ENCODE measurements around the gene SLC44A4. TPM values are rescaled to one million over a fixed set of nuclear protein-coding genes. Genes with fewer than 3 reads are reported as not detected.

The SLC44A4 gene
- total RNA-seq, 1 donor from 2014 or later, result 0.11 TPM

Other genes starting within 250 kb of the SLC44A4 start
- 271 and 307 TPM in 2 replicates for gene BAG6, start 226.3 kb downstream of the SLC44A4 start, total RNA-seq
- gene APOM, start 223.1 kb downstream of the SLC44A4 start, total RNA-seq, result 2.9 and 4.2 TPM in 2 replicates
- 20.6 and 24.0 TPM in 2 replicates for gene C6orf47, start 218.2 kb downstream of the SLC44A4 start, total RNA-seq
- gene GPANK1, start 214.0 kb downstream of the SLC44A4 start, total RNA-seq, result 8.6 and 12.9 TPM in 2 replicates
- gene CSNK2B, start 212.9 kb downstream of the SLC44A4 start, total RNA-seq, result 211 and 248 TPM in 2 replicates
- 2.9 and 4.0 TPM in 2 replicates for gene LY6G5B, start 209.0 kb downstream of the SLC44A4 start, total RNA-seq
- gene LY6G5C, start 197.9 kb downstream of the SLC44A4 start, total RNA-seq, result 2.7 and 3.4 TPM in 2 replicates
- gene ABHD16A, start 175.7 kb downstream of the SLC44A4 start, total RNA-seq, result 58.9 and 66.0 TPM in 2 replicates
- not detected in 2 replicates for gene LY6G6F, start 172.1 kb downstream of the SLC44A4 start, total RNA-seq
- not detected in 2 replicates for gene LY6G6D, start 163.6 kb downstream of the SLC44A4 start, total RNA-seq
- not detected in 2 replicates for gene LY6G6C, start 157.3 kb downstream of the SLC44A4 start, total RNA-seq
- not detected in 2 replicates for gene MPIG6B, start 155.6 kb downstream of the SLC44A4 start, total RNA-seq
- gene DDAH2, start 149.7 kb downstream of the SLC44A4 start, total RNA-seq, result 120 and 142 TPM in 2 replicates
- gene CLIC1, start 142.5 kb downstream of the SLC44A4 start, total RNA-seq, result 257 and 425 TPM in 2 replicates
- gene MSH5, start 139.0 kb downstream of the SLC44A4 start, total RNA-seq, result 7.4 and 8.4 TPM in 2 replicates
- gene SAPCD1, start 116.3 kb downstream of the SLC44A4 start, total RNA-seq, result 0.94 TPM in 1 of 2 replicates, not detected in the other
- 1.3 TPM in 1 of 2 replicates, not detected in the other for gene VWA7, start 101.7 kb downstream of the SLC44A4 start, total RNA-seq
- gene VARS1, start 83.2 kb downstream of the SLC44A4 start, total RNA-seq, result 56.4 and 62.2 TPM in 2 replicates
- gene LSM2, start 72.0 kb downstream of the SLC44A4 start, total RNA-seq, result 28.7 and 38.8 TPM in 2 replicates
- 2.6 and 3.6 TPM in 2 replicates for gene HSPA1L, start 63.7 kb downstream of the SLC44A4 start, total RNA-seq
- gene HSPA1A, start 63.5 kb downstream of the SLC44A4 start, total RNA-seq, result 109 and 131 TPM in 2 replicates
- gene HSPA1B, start 51.3 kb downstream of the SLC44A4 start, total RNA-seq, result 86.3 and 98.7 TPM in 2 replicates
- 128 and 187 TPM in 2 replicates for gene NEU1, start 16.2 kb downstream of the SLC44A4 start, total RNA-seq
- 33.7 and 36.4 TPM in 2 replicates for gene EHMT2, start 18.7 kb upstream of the SLC44A4 start, total RNA-seq
- gene ZBTB12, start 23.1 kb upstream of the SLC44A4 start, total RNA-seq, result 2.7 and 3.3 TPM in 2 replicates
- 7.0 and 7.5 TPM in 2 replicates for gene C2, start 48.7 kb upstream of the SLC44A4 start, total RNA-seq
- 1.8 and 6.6 TPM in 2 replicates for gene CFB, start 67.1 kb upstream of the SLC44A4 start, total RNA-seq
- 86.4 and 87.1 TPM in 2 replicates for gene NELFE, start 80.0 kb upstream of the SLC44A4 start, total RNA-seq
- gene SKIC2, start 80.2 kb upstream of the SLC44A4 start, total RNA-seq, result 32.1 and 37.3 TPM in 2 replicates
- gene DXO, start 93.1 kb upstream of the SLC44A4 start, total RNA-seq, result 28.7 and 32.3 TPM in 2 replicates
- 3.5 and 4.2 TPM in 2 replicates for gene C4A, start 103.1 kb upstream of the SLC44A4 start, total RNA-seq
- 3.0 and 6.7 TPM in 2 replicates for gene C4B, start 135.8 kb upstream of the SLC44A4 start, total RNA-seq
- gene CYP21A2, start 159.4 kb upstream of the SLC44A4 start, total RNA-seq, result not detected in 2 replicates
- gene TNXB, start 230.3 kb upstream of the SLC44A4 start, total RNA-seq, result 0.16 and 0.36 TPM in 2 replicates
- gene ATF6B, start 249.2 kb upstream of the SLC44A4 start, total RNA-seq, result 26.4 and 34.7 TPM in 2 replicates